ENCODE results near the gene TBC1D2. TPM values are rescaled to one million over a fixed set of nuclear protein-coding genes. Genes with fewer than 3 reads are reported as not detected.

The TBC1D2 gene
- total and polyA plus RNA-seq, 2 donors (not counting 3 experiments of a cell fraction or from before 2014, with no cell fraction given) = 3.4 to 4.5 TPM

DNA sequence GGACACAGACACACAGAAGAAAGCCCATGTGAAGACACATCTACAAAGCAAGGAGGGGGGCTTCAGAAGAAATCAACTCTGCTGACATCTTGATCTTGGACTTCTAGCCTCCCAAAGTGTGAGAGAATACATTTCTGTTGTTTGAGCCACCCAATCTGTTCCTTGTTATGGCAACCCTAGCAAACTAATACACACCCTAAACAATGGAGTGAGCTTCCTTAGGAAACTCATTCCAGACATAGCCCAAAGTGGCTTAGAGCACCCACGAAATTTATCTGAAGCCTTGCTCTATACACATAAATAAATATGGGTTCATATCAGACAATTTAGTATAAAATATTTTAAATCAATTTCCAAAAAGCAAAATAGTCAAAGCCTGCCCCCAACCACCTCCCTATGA is 7.6 kb upstream of the TBC1D2 start:
- BruUV-seq (replicated peaks) = no TSS peak
- no peaks in the 10 kb centered on the region for H3K36me3 ChIP-seq (ENCODE audit: control insufficient read depth in 2 of 2, extremely low read depth in 1 of 2, insufficient read depth in 2 of 2, low read length in 2 of 2)
- no peaks in the 10 kb centered on the region for H4K20me1 ChIP-seq (replicated peaks; ENCODE audit: control insufficient read depth, extremely low read depth, insufficient read depth, low read length)
- TF ChIP-seq GATA2 (IDR thresholded peaks at IDR 0.05; ENCODE audit: insufficient read depth, insufficient read length, low read depth, low read length) (no peak), MYC (IDR thresholded peaks at IDR 0.05; ENCODE audit: low read depth, low read length) (no peak), EZH2 (IDR thresholded peaks at IDR 0.05; ENCODE audit: borderline replicate concordance, low read depth, low read length, severe bottlenecking) (no peak), POLR2A (IDR thresholded peaks at IDR 0.05; ENCODE audit: low read depth, low read length) (no peak), JUN (IDR thresholded peaks at IDR 0.05; ENCODE audit: borderline replicate concordance, insufficient read depth, insufficient read length, low read depth) (no peak), FOS (IDR thresholded peaks at IDR 0.05; ENCODE audit: borderline replicate concordance, insufficient read depth, low read length) (no peak), POLR2AphosphoS5 (IDR thresholded peaks at IDR 0.05; ENCODE audit: insufficient read depth, low read depth, low read length) (no peak)
- TF ChIP-seq, protein P1, sequence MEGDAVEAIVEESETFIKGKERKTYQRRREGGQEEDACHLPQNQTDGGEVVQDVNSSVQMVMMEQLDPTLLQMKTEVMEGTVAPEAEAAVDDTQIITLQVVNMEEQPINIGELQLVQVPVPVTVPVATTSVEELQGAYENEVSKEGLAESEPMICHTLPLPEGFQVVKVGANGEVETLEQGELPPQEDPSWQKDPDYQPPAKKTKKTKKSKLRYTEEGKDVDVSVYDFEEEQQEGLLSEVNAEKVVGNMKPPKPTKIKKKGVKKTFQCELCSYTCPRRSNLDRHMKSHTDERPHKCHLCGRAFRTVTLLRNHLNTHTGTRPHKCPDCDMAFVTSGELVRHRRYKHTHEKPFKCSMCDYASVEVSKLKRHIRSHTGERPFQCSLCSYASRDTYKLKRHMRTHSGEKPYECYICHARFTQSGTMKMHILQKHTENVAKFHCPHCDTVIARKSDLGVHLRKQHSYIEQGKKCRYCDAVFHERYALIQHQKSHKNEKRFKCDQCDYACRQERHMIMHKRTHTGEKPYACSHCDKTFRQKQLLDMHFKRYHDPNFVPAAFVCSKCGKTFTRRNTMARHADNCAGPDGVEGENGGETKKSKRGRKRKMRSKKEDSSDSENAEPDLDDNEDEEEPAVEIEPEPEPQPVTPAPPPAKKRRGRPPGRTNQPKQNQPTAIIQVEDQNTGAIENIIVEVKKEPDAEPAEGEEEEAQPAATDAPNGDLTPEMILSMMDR (IDR thresholded peaks at IDR 0.05; ENCODE audit: extremely low read depth in 1 of 2, insufficient read depth in 1 of 2, low read depth in 1 of 2, low read length in 2 of 2) = no peak
- TF ChIP-seq, protein P2, sequence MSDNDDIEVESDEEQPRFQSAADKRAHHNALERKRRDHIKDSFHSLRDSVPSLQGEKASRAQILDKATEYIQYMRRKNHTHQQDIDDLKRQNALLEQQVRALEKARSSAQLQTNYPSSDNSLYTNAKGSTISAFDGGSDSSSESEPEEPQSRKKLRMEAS (IDR thresholded peaks at IDR 0.05; ENCODE audit: insufficient read depth, insufficient read length) = no peak
- no peaks in the 10 kb centered on the region for H3K79me2 ChIP-seq (ENCODE audit: control insufficient read depth, insufficient read depth, low read length)
- no peak overlapping the region for H2AFZ ChIP-seq (ENCODE audit: low read depth, low read length)
- H3K9me1 ChIP-seq (replicated peaks; ENCODE audit: control insufficient read depth, extremely low read depth, insufficient read depth, low read length) = no peaks in the 10 kb centered on the region
- H3K4me2 ChIP-seq (ENCODE audit: insufficient read depth, low read length) = no peak overlapping the region
- H3K4me1 ChIP-seq (ENCODE audit: control insufficient read depth, extremely low read depth, insufficient read depth, low read length) = no peaks in the 10 kb centered on the region
- ChIA-PET POLR2A (no interaction called here), CTCF (interaction anchor here (0.6 to 3.3 kb wide), 21 partner anchors 8 to 529 kb away, joined by 3 to 90 read pairs (median 5); partner anchors contain the start of genes CORO2A, TBC1D2, TRIM14 and TRMO)
- H3K27ac ChIP-seq (ENCODE audit: insufficient read depth, low read depth, low read length) = no peak overlapping the region
- H3K9ac ChIP-seq (replicated peaks; ENCODE audit: extremely low read depth, insufficient read depth, low read length) = no peak overlapping the region
- intact Hi-C loops (cut with micrococcal nuclease) (loop anchor here (1.0 to 5.0 kb wide), 5 partner anchors 58 to 551 kb away; partner anchors contain the start of gene TRIM14), dilution Hi-C loops (cut with MboI; ENCODE audit: extremely low pct_ligation_motif_present, low sequenced_read_pairs) (no loop called here)
- FAIRE-seq (no peak), DNase-seq (ENCODE audit: low read depth, low spot score) (no peak)
- H3K4me3 ChIP-seq (replicated peaks in 1 of 3; ENCODE audit: insufficient read depth in 1 of 3, low read depth in 1 of 3, low read length in 3 of 3) = no peak overlapping the region
- no peaks in the 10 kb centered on the region for H3K9me3 ChIP-seq (replicated peaks; ENCODE audit: control insufficient read depth, insufficient read depth, low read length)
- no peaks in the 10 kb centered on the region for H3K27me3 ChIP-seq (ENCODE audit: control insufficient read depth in 2 of 2, insufficient read depth in 2 of 2, low read length in 2 of 2)

All from endothelial cell of umbilical vein (primary cell).